ENCODE results near the gene MAN2A1. TPM values are rescaled to one million over a fixed set of nuclear protein-coding genes. Genes with fewer than 3 reads are reported as not detected.

Gene MAN2A1
- total and polyA plus RNA-seq, 2 donors, result 22.2 to 66.4 TPM

DNA sequence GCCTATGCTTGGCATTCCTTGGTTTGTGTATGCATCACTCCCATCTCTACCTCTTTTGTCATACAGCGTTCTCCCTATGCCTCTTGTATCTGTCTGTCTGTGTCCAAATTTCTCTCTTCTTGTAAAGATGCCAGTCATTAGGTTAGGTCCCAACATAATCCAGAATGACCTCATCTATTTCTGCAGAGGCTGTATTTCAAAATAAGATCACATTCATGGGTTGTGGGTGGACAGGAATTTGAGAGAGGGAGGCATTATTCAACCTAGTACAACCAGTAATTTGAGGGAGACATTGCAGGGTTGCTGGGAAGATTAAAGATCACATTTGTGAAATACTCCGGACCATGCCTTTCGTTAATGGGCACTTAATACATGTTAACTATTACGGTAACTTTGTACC, 155.0 kb downstream of the MAN2A1 start:
- 73% methylated on average over 4 of the region's 4 CpGs for WGBS
- no peaks in the 10 kb centered on the region for H3K27me3 ChIP-seq (ENCODE audit: control insufficient read depth in 2 of 2, insufficient read depth in 1 of 2, low read length in 1 of 2)
- H3K36me3 ChIP-seq (ENCODE audit: control insufficient read depth in 2 of 2, insufficient read depth in 2 of 2, low read length in 1 of 2), result peaks cover 18 to 76% of the 10 kb centered on the region in 2 donors
- H3K9me3 ChIP-seq (ENCODE audit: control insufficient read depth in 2 of 2, insufficient read depth in 1 of 2, low read length in 1 of 2), result no peaks in the 10 kb centered on the region
- no peak overlapping the region for H3K4me3 ChIP-seq (ENCODE audit: low read length in 2 of 2)
- peaks cover 7 to 10% of the 10 kb centered on the region in 2 donors for H3K4me1 ChIP-seq (ENCODE audit: control insufficient read depth in 2 of 2, insufficient read depth in 2 of 2, low read length in 2 of 2)
- no peak for DNase-seq (ENCODE audit: low read depth in 6 of 9, low spot score in 9 of 9)
- H3K27ac ChIP-seq (ENCODE audit: low read depth in 1 of 2, low read length in 1 of 2), result no peak overlapping the region

DNA sequence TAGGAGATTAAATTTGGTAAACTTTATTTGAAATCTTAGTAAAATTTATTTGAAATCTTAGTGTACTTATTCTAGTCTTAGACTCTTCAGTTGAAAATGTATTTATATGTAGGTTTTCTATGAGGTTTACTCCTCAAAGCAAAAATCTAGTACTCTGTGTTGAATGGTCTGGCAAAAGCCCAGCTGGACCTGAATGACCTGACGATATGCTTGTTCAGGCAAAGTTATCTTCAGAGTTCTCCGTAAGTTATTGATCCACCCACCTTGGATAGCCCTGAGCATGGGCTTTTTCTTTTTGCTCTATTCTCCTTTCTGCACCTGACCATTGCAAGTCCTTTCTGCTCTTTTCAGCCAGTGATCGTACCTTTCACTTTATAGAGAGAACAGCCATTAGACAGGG, 158.4 kb downstream of the MAN2A1 start:
- Histone ChIP-seq H3K36me3 (ENCODE audit: control insufficient read depth in 2 of 2, insufficient read depth in 2 of 2, low read length in 1 of 2) (peaks cover 17 to 78% of the 10 kb centered on the region in 2 donors), H3K4me1 (ENCODE audit: control insufficient read depth in 2 of 2, insufficient read depth in 2 of 2, low read length in 2 of 2) (peaks cover 10 to 13% of the 10 kb centered on the region in 2 donors), H3K9me3 (ENCODE audit: control insufficient read depth in 2 of 2, insufficient read depth in 1 of 2, low read length in 1 of 2) (peaks cover 0 to 5% of the 10 kb centered on the region in 2 donors), H3K27me3 (ENCODE audit: control insufficient read depth in 2 of 2, insufficient read depth in 1 of 2, low read length in 1 of 2) (no peaks in the 10 kb centered on the region), H3K27ac (ENCODE audit: low read depth in 1 of 2, low read length in 1 of 2) (no peak overlapping the region), H3K4me3 (ENCODE audit: low read length in 2 of 2) (no peak overlapping the region)
- WGBS, result 99% methylated on average over 3 of the region's 3 CpGs
- no peak for DNase-seq (ENCODE audit: low read depth in 6 of 9, low spot score in 9 of 9)

DNA sequence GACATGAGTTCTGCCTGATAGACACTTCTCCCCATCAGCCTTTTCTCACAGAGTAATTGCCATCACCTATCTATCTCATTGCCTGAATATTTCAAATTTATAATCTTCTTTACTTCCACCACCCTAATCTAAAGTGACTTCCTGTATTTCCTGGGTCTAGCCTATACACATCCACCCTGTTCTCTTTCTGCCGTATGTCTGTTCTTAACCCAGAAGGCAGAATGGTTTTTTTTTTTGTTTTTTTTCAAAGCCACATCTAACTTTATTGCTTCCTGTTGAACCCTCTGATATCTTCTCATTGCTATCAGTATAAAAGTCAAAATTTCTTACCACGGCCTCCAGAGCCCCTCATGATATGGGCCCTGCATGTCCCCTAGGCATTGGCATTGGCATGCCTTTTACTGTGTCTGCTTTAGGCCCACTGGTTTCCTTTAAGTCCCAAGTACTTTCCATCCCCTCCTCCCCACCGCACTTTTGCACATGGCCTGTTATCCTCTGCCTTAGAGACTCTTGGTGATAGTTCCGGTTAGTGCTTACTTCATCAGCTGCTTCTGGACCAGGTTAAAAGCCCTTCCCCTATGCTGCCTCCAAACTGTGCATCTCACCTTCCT, 159.9 kb downstream of the MAN2A1 start:
- Histone ChIP-seq H3K27me3 (ENCODE audit: control insufficient read depth in 2 of 2, insufficient read depth in 1 of 2, low read length in 1 of 2) (no peaks in the 10 kb centered on the region), H3K9me3 (ENCODE audit: control insufficient read depth in 2 of 2, insufficient read depth in 1 of 2, low read length in 1 of 2) (peaks cover 0 to 5% of the 10 kb centered on the region in 2 donors), H3K27ac (ENCODE audit: low read depth in 1 of 2, low read length in 1 of 2) (peak overlapping the region; percentile 38 to 65), H3K4me1 (ENCODE audit: control insufficient read depth in 2 of 2, insufficient read depth in 2 of 2, low read length in 2 of 2) (peaks cover 10 to 13% of the 10 kb centered on the region in 2 donors), H3K36me3 (ENCODE audit: control insufficient read depth in 2 of 2, insufficient read depth in 2 of 2, low read length in 1 of 2) (peaks cover 16 to 77% of the 10 kb centered on the region in 2 donors), H3K4me3 (ENCODE audit: low read length in 2 of 2) (no peak overlapping the region)
- peak in 3 of 9 donors; percentile 27 to 72 (median 43) for DNase-seq (ENCODE audit: low read depth in 6 of 9, low spot score in 9 of 9)
- 50% methylated on average over 4 of the region's 4 CpGs for WGBS

DNA sequence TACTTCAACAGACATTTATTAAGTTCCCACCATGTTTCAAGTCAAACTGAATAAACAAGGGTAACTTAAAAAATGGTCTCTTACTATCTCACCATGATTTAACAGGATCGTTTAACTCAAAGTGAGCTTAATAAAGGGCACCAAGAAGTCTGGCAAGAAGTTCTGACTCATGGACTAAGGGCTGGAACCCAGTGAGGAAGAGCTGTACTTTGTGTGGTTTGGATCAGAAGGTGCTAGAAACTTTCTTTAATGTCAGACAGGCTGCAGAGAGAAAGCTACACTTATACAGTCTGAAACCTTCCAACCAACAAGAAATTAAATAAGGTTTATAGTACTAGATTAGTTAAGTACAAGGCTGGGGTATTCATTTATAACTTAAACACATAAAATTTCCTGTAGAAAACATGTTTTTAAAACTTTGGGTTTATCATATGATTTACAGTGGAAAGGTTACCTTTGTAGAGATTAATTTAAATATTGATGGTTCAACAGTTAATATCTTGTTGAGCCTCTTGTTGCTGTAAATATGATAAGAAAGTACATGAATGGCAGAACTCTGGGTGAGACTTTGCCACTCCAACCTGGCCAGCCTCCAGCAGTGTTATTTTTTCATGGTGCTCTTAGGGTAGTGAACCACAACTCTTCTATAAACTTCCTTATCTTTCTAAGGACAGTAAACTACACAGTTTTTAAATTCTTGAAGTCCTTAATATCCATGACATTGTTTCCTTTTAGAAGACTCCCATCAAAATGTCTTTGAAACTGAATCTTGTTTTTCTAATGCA, 162.8 kb downstream of the MAN2A1 start:
- Histone ChIP-seq H3K27me3 (ENCODE audit: control insufficient read depth in 2 of 2, insufficient read depth in 1 of 2, low read length in 1 of 2) (no peaks in the 10 kb centered on the region), H3K9me3 (ENCODE audit: control insufficient read depth in 2 of 2, insufficient read depth in 1 of 2, low read length in 1 of 2) (peaks cover 0 to 5% of the 10 kb centered on the region in 2 donors), H3K36me3 (ENCODE audit: control insufficient read depth in 2 of 2, insufficient read depth in 2 of 2, low read length in 1 of 2) (peaks cover 13 to 72% of the 10 kb centered on the region in 2 donors), H3K4me3 (ENCODE audit: low read length in 2 of 2) (no peak overlapping the region), H3K27ac (ENCODE audit: low read depth in 1 of 2, low read length in 1 of 2) (peak overlapping the region in 1 of 2 donors; percentile 43), H3K4me1 (ENCODE audit: control insufficient read depth in 2 of 2, insufficient read depth in 2 of 2, low read length in 2 of 2) (peaks cover 24 to 28% of the 10 kb centered on the region in 2 donors)
- WGBS, result 96% methylated on average over 1 of the region's 1 CpG
- no peak for DNase-seq (ENCODE audit: low read depth in 6 of 9, low spot score in 9 of 9)

DNA sequence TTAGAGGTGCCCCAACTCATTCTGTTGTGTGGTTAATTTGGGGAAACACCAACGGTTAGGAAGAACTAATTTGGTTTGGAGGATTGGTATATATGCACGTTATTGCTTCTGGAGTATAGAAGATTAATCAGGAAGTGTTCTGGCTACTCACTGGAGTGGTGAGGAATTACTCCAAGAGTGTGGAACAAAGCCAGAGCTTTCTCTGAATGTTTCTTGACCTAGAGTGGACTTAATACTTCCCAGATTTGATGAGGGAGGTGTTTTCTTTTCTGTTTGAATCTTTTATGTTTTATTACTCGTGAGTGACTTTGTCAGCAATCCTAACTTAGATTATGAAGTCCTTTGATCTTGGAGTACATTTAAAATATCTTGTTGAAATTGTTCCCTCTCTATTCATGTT, 163.7 kb downstream of the MAN2A1 start:
- Histone ChIP-seq H3K36me3 (ENCODE audit: control insufficient read depth in 2 of 2, insufficient read depth in 2 of 2, low read length in 1 of 2) (peaks cover 14 to 74% of the 10 kb centered on the region in 2 donors), H3K27ac (ENCODE audit: low read depth in 1 of 2, low read length in 1 of 2) (no peak overlapping the region), H3K9me3 (ENCODE audit: control insufficient read depth in 2 of 2, insufficient read depth in 1 of 2, low read length in 1 of 2) (peaks cover 0 to 5% of the 10 kb centered on the region in 2 donors), H3K27me3 (ENCODE audit: control insufficient read depth in 2 of 2, insufficient read depth in 1 of 2, low read length in 1 of 2) (no peaks in the 10 kb centered on the region), H3K4me1 (ENCODE audit: control insufficient read depth in 2 of 2, insufficient read depth in 2 of 2, low read length in 2 of 2) (peaks cover 26 to 32% of the 10 kb centered on the region in 2 donors), H3K4me3 (ENCODE audit: low read length in 2 of 2) (no peak overlapping the region)
- no peak for DNase-seq (ENCODE audit: low read depth in 6 of 9, low spot score in 9 of 9)
- WGBS, result 92% methylated on average over 3 of the region's 3 CpGs

DNA sequence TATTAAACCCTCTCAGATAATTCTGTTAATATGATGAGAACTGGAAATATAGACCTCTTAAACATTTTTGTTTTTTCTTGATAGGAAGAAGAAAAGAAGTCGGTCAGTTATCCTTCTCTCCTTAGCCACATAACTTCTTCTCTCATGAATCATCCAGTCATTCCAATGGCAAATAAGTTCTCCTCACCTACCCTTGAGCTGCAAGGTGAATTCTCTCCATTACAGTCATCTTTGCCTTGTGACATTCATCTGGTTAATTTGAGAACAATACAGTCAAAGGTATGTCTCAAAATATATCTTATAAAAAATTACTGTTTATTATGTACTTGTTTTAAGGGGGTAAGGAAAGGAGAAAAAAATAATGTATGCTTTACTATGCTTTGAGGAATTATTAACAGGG, 165.3 kb downstream of the MAN2A1 start:
- no peak overlapping the region for H3K27ac ChIP-seq (ENCODE audit: low read depth in 1 of 2, low read length in 1 of 2)
- peaks cover 15 to 73% of the 10 kb centered on the region in 2 donors for H3K36me3 ChIP-seq (ENCODE audit: control insufficient read depth in 2 of 2, insufficient read depth in 2 of 2, low read length in 1 of 2)
- 99% methylated on average over 1 of the region's 1 CpG for WGBS
- peaks cover 0 to 5% of the 10 kb centered on the region in 2 donors for H3K9me3 ChIP-seq (ENCODE audit: control insufficient read depth in 2 of 2, insufficient read depth in 1 of 2, low read length in 1 of 2)
- no peak for DNase-seq (ENCODE audit: low read depth in 6 of 9, low spot score in 9 of 9)
- H3K27me3 ChIP-seq (ENCODE audit: control insufficient read depth in 2 of 2, insufficient read depth in 1 of 2, low read length in 1 of 2), result no peaks in the 10 kb centered on the region
- H3K4me1 ChIP-seq (ENCODE audit: control insufficient read depth in 2 of 2, insufficient read depth in 2 of 2, low read length in 2 of 2), result peaks cover 19 to 22% of the 10 kb centered on the region in 2 donors
- H3K4me3 ChIP-seq (ENCODE audit: low read length in 2 of 2), result no peak overlapping the region

DNA sequence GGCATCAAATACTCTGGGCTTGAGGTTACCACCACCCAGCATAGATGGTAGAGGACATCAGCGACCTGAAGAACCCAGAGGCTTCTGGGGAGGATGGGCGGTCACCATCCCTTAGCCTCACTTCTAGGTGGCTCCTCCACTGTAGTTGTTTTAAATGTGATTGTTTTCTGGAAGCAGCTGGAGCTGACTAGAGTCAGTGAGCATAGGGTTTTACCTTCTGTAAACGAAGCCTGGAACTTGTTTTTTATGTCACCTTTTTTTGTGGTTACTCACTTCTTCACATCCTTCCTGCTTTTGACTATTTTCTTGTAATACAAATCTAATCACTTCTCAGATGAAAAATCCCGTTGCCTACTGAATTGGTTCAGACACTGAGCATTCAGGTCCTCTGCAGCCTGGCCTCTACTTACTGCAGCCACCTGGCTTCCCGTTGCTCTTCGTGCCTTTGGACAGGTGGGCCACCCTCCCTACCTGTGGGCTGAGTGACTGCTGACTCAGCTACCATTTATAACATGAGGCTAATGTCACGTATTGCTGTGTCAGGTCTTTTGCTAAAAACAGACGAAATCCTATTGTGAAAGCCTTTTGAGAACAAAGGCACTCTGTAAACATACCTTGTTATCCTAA, 167.8 kb downstream of the MAN2A1 start:
- Histone ChIP-seq H3K27me3 (ENCODE audit: control insufficient read depth in 2 of 2, insufficient read depth in 1 of 2, low read length in 1 of 2) (no peaks in the 10 kb centered on the region), H3K9me3 (ENCODE audit: control insufficient read depth in 2 of 2, insufficient read depth in 1 of 2, low read length in 1 of 2) (no peaks in the 10 kb centered on the region), H3K27ac (ENCODE audit: low read depth in 1 of 2, low read length in 1 of 2) (peak overlapping the region; percentile 78 to 85), H3K36me3 (ENCODE audit: control insufficient read depth in 2 of 2, insufficient read depth in 2 of 2, low read length in 1 of 2) (peaks cover 17 to 79% of the 10 kb centered on the region in 2 donors), H3K4me1 (ENCODE audit: control insufficient read depth in 2 of 2, insufficient read depth in 2 of 2, low read length in 2 of 2) (peaks cover 19 to 22% of the 10 kb centered on the region in 2 donors), H3K4me3 (ENCODE audit: low read length in 2 of 2) (no peak overlapping the region)
- DNase-seq (ENCODE audit: low read depth in 6 of 9, low spot score in 9 of 9), result peak in 7 of 9 donors; percentile 46 to 82 (median 60)
- WGBS, result 55% methylated on average over 8 of the region's 8 CpGs

DNA sequence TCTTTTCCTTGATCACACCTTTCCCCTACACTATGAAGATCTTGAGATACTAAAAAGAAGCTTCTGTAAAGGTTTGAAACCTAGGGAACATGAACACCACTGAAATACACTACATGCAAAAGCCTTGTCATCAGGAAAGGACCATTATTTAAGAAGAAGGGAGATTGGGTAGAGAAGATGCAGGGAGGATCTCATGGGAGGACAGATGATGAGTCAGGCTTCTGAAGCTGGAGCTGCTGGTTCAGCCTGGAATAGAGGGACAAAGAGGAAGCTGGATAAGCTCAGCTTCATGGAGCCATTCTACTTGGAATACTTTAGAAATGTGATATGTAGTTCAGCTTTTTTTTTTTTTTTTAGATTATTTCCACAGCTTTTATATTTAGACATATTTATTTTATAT, 169.8 kb downstream of the MAN2A1 start:
- H3K36me3 ChIP-seq (ENCODE audit: control insufficient read depth in 2 of 2, insufficient read depth in 2 of 2, low read length in 1 of 2), result peaks cover 17 to 82% of the 10 kb centered on the region in 2 donors
- DNase-seq (ENCODE audit: low read depth in 6 of 9, low spot score in 9 of 9), result no peak
- H3K27ac ChIP-seq (ENCODE audit: low read depth in 1 of 2, low read length in 1 of 2), result no peak overlapping the region
- H3K9me3 ChIP-seq (ENCODE audit: control insufficient read depth in 2 of 2, insufficient read depth in 1 of 2, low read length in 1 of 2), result no peaks in the 10 kb centered on the region
- H3K27me3 ChIP-seq (ENCODE audit: control insufficient read depth in 2 of 2, insufficient read depth in 1 of 2, low read length in 1 of 2), result no peaks in the 10 kb centered on the region
- no peak overlapping the region for H3K4me3 ChIP-seq (ENCODE audit: low read length in 2 of 2)
- peaks cover 19 to 22% of the 10 kb centered on the region in 2 donors for H3K4me1 ChIP-seq (ENCODE audit: control insufficient read depth in 2 of 2, insufficient read depth in 2 of 2, low read length in 2 of 2)

DNA sequence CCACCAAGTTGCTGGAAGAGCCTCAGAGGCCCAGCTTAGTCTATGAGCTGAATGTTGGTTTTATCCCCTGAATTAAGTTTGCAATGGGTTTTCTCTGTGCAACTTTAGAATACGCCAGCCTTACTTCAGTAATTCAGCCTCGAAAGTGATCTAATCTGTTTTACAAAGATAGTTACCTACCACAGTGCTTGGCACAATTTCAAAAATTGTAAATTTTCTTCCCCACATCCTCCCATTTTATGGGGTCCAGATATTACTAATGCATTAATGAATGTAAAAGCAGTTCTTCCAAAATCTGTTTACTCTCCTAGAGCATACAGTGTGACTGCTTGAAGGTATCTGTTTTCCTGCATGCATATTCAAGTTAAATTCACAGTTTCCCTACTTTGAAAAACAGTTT, 172.6 kb downstream of the MAN2A1 start:
- no peak for DNase-seq (ENCODE audit: low read depth in 6 of 9, low spot score in 9 of 9)
- Histone ChIP-seq H3K4me1 (ENCODE audit: control insufficient read depth in 2 of 2, insufficient read depth in 2 of 2, low read length in 2 of 2) (peaks cover 8 to 10% of the 10 kb centered on the region in 2 donors), H3K9me3 (ENCODE audit: control insufficient read depth in 2 of 2, insufficient read depth in 1 of 2, low read length in 1 of 2) (no peaks in the 10 kb centered on the region), H3K4me3 (ENCODE audit: low read length in 2 of 2) (no peak overlapping the region), H3K27ac (ENCODE audit: low read depth in 1 of 2, low read length in 1 of 2) (no peak overlapping the region), H3K27me3 (ENCODE audit: control insufficient read depth in 2 of 2, insufficient read depth in 1 of 2, low read length in 1 of 2) (no peaks in the 10 kb centered on the region), H3K36me3 (ENCODE audit: control insufficient read depth in 2 of 2, insufficient read depth in 2 of 2, low read length in 1 of 2) (peaks cover 35 to 89% of the 10 kb centered on the region in 2 donors)
- 94% methylated on average over 2 of the region's 2 CpGs for WGBS
